Choroid plexus epithelial cell (primary cell): Measurements from ENCODE around the gene TMBIM1.

ENCODE experiments used
- DNase-seq: peaks from one replicate; pipeline ENCODE4 v3.0.0-alpha.2; 2010; ENCODE audit warnings: low read depth
- H3K4me3 ChIP-seq: 2 replicates; pipeline ENCODE4 v1.5.1; 2011; ENCODE audit warnings: low read depth, mild to moderate bottlenecking, control low read depth, low read length, moderate library complexity
- TF ChIP-seq, protein P1 (sequence below): conservative IDR thresholded peaks from 2 replicates; pipeline ENCODE4 v1.5.1; 2011; ENCODE audit warnings: low read depth, mild to moderate bottlenecking, control low read depth, inconsistent platforms, low read length, moderate library complexity

Gene TMBIM1

DNA sequence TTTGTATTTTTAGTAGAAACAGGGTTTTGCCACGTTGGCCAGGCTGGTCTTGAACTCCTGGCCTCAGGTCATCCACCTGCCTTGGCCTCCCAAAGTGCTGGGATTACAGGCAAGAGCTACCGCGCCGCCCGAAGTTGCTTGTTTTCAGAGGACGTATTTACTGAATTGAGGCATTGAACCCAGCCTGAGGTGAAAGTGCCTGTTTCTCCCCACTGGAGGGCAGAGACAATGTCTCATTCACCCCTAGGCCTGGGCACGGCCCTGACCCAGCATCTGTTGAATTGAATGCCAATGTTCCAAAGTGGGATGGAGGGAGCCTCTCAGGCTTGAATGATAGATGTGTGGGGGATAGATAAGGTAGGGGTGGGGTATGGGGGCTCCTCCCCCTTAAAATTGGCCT, 4.5 kb upstream of the TMBIM1 start:
- TF ChIP-seq, protein P1, sequence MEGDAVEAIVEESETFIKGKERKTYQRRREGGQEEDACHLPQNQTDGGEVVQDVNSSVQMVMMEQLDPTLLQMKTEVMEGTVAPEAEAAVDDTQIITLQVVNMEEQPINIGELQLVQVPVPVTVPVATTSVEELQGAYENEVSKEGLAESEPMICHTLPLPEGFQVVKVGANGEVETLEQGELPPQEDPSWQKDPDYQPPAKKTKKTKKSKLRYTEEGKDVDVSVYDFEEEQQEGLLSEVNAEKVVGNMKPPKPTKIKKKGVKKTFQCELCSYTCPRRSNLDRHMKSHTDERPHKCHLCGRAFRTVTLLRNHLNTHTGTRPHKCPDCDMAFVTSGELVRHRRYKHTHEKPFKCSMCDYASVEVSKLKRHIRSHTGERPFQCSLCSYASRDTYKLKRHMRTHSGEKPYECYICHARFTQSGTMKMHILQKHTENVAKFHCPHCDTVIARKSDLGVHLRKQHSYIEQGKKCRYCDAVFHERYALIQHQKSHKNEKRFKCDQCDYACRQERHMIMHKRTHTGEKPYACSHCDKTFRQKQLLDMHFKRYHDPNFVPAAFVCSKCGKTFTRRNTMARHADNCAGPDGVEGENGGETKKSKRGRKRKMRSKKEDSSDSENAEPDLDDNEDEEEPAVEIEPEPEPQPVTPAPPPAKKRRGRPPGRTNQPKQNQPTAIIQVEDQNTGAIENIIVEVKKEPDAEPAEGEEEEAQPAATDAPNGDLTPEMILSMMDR = no peak
- DNase-seq = no peak
- H3K4me3 ChIP-seq = no peak overlapping the region

DNA sequence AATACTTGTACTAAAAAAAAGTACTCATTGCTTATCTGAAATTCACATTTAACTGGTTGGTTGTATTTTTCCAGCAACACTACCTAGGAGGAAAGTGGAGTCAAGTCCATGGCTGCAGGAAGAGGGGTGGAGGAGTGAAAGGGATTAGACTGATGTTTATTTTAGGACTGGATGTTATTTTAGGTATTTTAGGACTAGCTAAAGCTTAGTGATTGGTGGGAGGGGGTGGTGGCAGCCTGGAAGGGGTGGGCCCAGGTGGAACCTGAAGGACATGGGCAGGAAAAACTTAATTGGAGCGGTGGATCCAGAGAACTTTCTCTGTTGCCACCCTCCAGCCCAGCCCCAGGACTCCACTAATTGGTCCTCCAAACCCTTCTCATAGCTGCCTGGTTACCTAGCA, 3.9 kb upstream of the TMBIM1 start:
- no peak overlapping the region for H3K4me3 ChIP-seq
- no peak for DNase-seq
- TF ChIP-seq, protein P1 = no peak

DNA sequence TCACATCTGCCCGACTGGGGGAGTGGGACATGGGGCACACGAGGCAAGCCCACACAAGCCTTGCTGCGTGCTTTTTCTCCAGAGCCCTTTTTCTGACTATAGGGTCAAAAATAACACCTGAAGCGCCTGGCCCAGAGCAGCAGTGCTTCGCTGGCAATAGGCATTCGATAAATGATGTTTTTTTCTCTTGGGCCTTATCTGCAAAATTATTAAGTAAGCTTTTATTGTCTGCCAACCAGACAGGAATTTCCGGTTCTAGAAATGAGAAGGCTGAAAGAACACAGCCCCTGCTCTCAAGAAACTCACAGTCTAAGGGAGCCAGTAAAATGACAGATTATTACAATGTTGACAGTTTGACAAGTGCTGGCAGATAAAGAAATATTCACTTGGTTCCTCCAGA, 2.7 kb upstream of the TMBIM1 start:
- TF ChIP-seq, protein P1 = no peak
- DNase-seq = peak; percentile 19
- no peak overlapping the region for H3K4me3 ChIP-seq

DNA sequence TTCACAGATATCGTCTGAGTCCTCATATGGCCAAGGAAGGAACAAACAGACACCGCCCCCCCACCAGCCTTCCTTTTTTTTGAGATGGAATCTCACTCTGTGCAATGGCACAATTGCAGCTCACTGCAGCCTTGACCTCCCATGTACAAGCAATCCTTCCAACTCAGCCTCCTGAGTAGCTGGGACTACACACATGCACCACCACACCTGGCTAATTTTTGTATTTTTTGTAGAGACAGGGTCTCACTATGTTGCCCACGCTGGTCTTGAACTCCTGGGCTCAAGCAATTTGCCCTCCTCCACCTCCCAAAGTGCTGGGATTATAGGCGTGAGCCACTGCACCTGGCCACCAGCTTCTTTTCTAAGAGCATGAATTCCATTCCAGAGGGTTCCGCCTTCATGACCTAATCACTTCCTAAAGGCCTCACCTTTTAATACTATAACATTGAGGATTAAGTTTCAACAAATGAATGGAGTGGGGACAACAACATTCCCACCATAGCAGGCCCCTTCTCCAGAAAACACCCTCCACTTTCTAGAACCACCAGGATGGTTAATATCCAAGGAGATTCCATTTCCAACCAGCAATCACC, 2.2 kb upstream of the TMBIM1 start:
- no peak overlapping the region for H3K4me3 ChIP-seq
- DNase-seq = no peak
- TF ChIP-seq, protein P1 = no peak

DNA sequence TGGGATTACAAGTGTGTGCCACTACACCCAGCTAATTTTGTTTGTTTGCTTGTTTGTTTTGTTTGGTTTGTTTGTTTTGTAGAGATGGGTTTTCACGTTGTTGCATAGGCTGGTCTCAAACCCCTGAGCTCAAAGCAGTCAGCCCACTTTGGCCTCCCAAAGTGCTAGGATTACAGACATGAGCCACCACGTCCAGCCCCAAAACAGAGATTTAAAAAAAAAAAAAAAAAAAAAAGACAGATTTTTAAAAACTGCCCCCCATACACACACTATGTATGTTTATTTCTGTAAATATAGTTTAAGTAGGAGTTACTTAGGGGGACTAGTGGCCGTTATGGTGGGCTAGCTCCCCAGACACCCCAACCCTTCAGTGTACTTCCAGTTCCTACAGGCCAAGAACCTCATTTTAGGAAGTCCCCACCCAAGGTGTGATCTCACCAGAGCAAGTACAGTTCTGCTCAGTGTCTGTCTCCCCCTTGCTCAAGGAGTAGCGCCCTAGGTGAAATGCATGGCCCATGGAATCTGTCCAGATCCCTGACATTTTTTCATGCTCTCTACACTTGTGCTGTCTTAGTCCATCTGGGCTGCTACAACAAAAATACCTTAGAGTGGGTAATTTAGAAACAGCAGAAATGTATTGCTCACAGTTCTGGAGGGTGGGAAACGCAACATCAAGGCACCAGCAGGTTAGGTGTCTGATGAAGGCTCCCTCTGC, 1.6 kb upstream of the TMBIM1 start:
- no peak for DNase-seq
- TF ChIP-seq, protein P1 = no peak
- no peak overlapping the region for H3K4me3 ChIP-seq

DNA sequence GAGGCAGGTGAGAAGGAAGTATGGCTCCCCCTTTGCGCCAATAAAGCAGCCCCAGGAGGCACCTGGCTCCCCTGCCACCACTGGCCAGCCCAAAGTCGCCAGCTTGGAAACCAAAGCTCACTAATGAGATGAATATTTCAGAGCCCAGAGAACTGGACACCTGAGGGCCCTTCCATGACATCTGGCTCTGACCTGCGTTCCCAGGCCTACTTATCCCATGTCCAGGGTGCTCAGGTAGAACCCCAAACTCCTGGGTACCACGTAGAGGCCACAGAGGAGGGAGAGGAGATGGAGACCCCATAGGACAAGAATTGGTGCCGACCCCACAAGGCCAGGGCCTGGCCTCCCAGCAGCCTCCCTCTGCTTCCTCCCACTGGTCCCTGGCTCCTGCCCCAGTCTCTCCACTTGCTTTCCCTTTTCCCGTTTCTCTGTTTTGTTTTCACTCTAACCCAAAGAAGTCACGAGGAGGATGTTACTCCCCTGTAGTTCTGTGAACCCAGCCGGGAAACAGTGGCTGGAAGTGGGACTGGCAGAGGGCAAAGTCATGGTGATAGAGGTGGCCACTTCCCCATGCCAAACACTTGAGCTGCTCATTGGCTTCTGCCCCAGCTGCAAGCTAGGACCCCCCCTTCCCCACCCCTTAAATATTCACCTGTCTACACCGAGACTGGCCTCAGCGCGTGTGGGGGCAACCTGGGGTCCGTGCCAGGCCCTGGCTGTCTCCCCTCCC, 820 bp downstream of the TMBIM1 start:
- peak; percentile 43 for DNase-seq
- H3K4me3 ChIP-seq = peak overlapping the region; percentile 87
- TF ChIP-seq, protein P1 = no peak
